ENCODE results near the gene ATP8A2. TPM values are rescaled to one million over a fixed set of nuclear protein-coding genes. Genes with fewer than 3 reads are reported as not detected.

ATP8A2 gene
- total and polyA plus RNA-seq, 10 of the 15 experiments (the other 5 are each of a cell fraction or from before 2014, with no cell fraction given): 0.01 to 0.04 (median 0.04) TPM; not detected in 7

GRCh38 chr13:25391932-25392331, 20.2 kb downstream of the ATP8A2 start:
- SMC1A ChIA-PET (ENCODE audit: uncharacterized antibody, unreplicated experiment): no interaction called here
- intact Hi-C loops (cut with micrococcal nuclease; ENCODE audit: unreplicated experiment): no loop called here
- DNase-seq (ENCODE audit: low read depth, low spot score): no peak
- CTCF ChIA-PET: no interaction called here
- RAD21 ChIA-PET (ENCODE audit: unreplicated experiment): no interaction called here
- Histone ChIP-seq H3K27me3 (replicated peaks in 1 of 2; ENCODE audit: control insufficient read depth in 2 of 2, insufficient read depth in 2 of 2, low read length in 1 of 2) (no peaks in the 10 kb centered on the region; a peak in 1 of 4 replicates), H3K4me3 (no peak overlapping the region), H2AFZ (ENCODE audit: control insufficient read depth, low read depth, low read length) (no peak overlapping the region), H3K9me3 (replicated peaks; ENCODE audit: control insufficient read depth, insufficient read depth, low read length) (no peaks in the 10 kb centered on the region), H3K4me2 (ENCODE audit: control insufficient read depth, insufficient read depth) (no peak overlapping the region), H3K27ac (ENCODE audit: control insufficient read depth, insufficient read depth) (no peak overlapping the region), H3K79me2 (ENCODE audit: control insufficient read depth, insufficient read depth, low read length) (no peaks in the 10 kb centered on the region), H3K36me3 (ENCODE audit: control insufficient read depth in 2 of 2, insufficient read depth in 2 of 2, low read length in 1 of 2) (no peaks in the 10 kb centered on the region), H4K20me1 (ENCODE audit: control insufficient read depth, insufficient read depth) (no peaks in the 10 kb centered on the region), H3K4me1 (ENCODE audit: control insufficient read depth, insufficient read depth, low read length) (no peaks in the 10 kb centered on the region), H3K9ac (ENCODE audit: control insufficient read depth, insufficient read depth, low read length) (no peak overlapping the region)
- TF ChIP-seq USF2 (IDR thresholded peaks at IDR 0.05; ENCODE audit: borderline replicate concordance, low read depth, low read length) (no peak), CHD1 (IDR thresholded peaks at IDR 0.05; ENCODE audit: low read depth, low read length) (no peak), CHD4 (IDR thresholded peaks at IDR 0.05) (no peak), ZNF384 (IDR thresholded peaks at IDR 0.05; ENCODE audit: borderline replicate concordance, low read depth, low read length) (no peak), LARP7 (IDR thresholded peaks at IDR 0.05) (no peak), MEF2B (IDR thresholded peaks at IDR 0.05; ENCODE audit: partially characterized antibody, poor library complexity, severe bottlenecking) (no peak), STAT3 (IDR thresholded peaks at IDR 0.05; ENCODE audit: low read depth, low read length) (no peak), KAT2A (conservative IDR thresholded peaks at IDR 0.05; ENCODE audit: control insufficient read depth, low read depth, low read length) (no peak), E4F1 (IDR thresholded peaks at IDR 0.05; ENCODE audit: borderline replicate concordance, partially characterized antibody) (no peak), ASH2L (IDR thresholded peaks at IDR 0.05; ENCODE audit: borderline replicate concordance, low read depth) (no peak), CEBPZ (IDR thresholded peaks at IDR 0.05; ENCODE audit: low read depth, low read length) (no peak), FOXK2 (IDR thresholded peaks at IDR 0.05) (no peak), PML (IDR thresholded peaks at IDR 0.05; ENCODE audit: low read length) (no peak), ZSCAN29 (IDR thresholded peaks at IDR 0.05) (no peak), ATF2 (IDR thresholded peaks at IDR 0.05; ENCODE audit: low read length) (no peak), WRNIP1 (IDR thresholded peaks at IDR 0.05; ENCODE audit: borderline replicate concordance, low read depth, low read length) (no peak), ZNF274 (IDR thresholded peaks at IDR 0.05; ENCODE audit: insufficient read depth, insufficient read length) (no peak)
- no peak for ATAC-seq
- FAIRE-seq: no peak
- BruUV-seq (replicated peaks): no TSS peak
- POLR2A ChIA-PET: no interaction called here
- 41% methylated on average over 4 of the region's 4 CpGs for WGBS (ENCODE audit: insufficient coverage, insufficient replicate concordance, low lambda C conversion rate, missing lambda C conversion rate)
- in situ Hi-C loops (cut with MboI): no loop called here

All from GM12878 (cell line).